ENCODE data around the gene TRHDE.

Gene TRHDE

GRCh38 chr12:72323881-72324280 is 51.7 kb downstream of the TRHDE start:
- no peak for DNase-seq

GRCh38 chr12:72330301-72330700 is 58.1 kb downstream of the TRHDE start:
- DNase-seq = peak; percentile 75

- DNase-seq = no peak
These were observed 58.6 kb downstream of the TRHDE start for GRCh38 chr12:72330784-72331183.

GRCh38 chr12:72337382-72337781 is 65.2 kb downstream of the TRHDE start:
- no peak for DNase-seq

GRCh38 chr12:72337946-72338345 is 65.8 kb downstream of the TRHDE start:
- no peak for DNase-seq

GRCh38 chr12:72338437-72338836 is 66.3 kb downstream of the TRHDE start:
- DNase-seq = no peak

GRCh38 chr12:72346363-72346944 is 74.3 kb downstream of the TRHDE start:
- peak; percentile 83 for DNase-seq

GRCh38 chr12:72349491-72349890 is 77.3 kb downstream of the TRHDE start:
- DNase-seq = no peak

- no peak for DNase-seq
These were observed 87.2 kb downstream of the TRHDE start for GRCh38 chr12:72359416-72359815.

GRCh38 chr12:72365151-72365550 is 93.0 kb downstream of the TRHDE start:
- no peak for DNase-seq

- DNase-seq = no peak
These were observed 94.1 kb downstream of the TRHDE start for GRCh38 chr12:72366255-72366654.

GRCh38 chr12:72368298-72368697 is 96.1 kb downstream of the TRHDE start:
- no peak for DNase-seq

- DNase-seq = no peak
These were observed 96.7 kb downstream of the TRHDE start for GRCh38 chr12:72368719-72369422.

- no peak for DNase-seq
These were observed 97.3 kb downstream of the TRHDE start for GRCh38 chr12:72369423-72369959.

GRCh38 chr12:72380441-72380840 is 108.3 kb downstream of the TRHDE start:
- DNase-seq = no peak

GRCh38 chr12:72388322-72388721 is 116.2 kb downstream of the TRHDE start:
- DNase-seq = no peak

- no peak for DNase-seq
These were observed 118.0 kb downstream of the TRHDE start for GRCh38 chr12:72390146-72390545.

GRCh38 chr12:72406111-72406510 is 133.9 kb downstream of the TRHDE start:
- no peak for DNase-seq

GRCh38 chr12:72432037-72432604 is 160.0 kb downstream of the TRHDE start:
- no peak for DNase-seq

GRCh38 chr12:72433298-72433697 is 161.1 kb downstream of the TRHDE start:
- DNase-seq = no peak

GRCh38 chr12:72434999-72435398 is 162.8 kb downstream of the TRHDE start:
- no peak for DNase-seq

- no peak for DNase-seq
These were observed 170.0 kb downstream of the TRHDE start for GRCh38 chr12:72442217-72442616.

- no peak for DNase-seq
These were observed 172.0 kb downstream of the TRHDE start for GRCh38 chr12:72444125-72444524.

- no peak for DNase-seq
These were observed 172.4 kb downstream of the TRHDE start for GRCh38 chr12:72444566-72444965.

Data from retina (tissue), 1 donor.